ENCODE data around the gene MYO1D. TPM values are rescaled to one million over a fixed set of nuclear protein-coding genes. Genes with fewer than 3 reads are reported as not detected.
A peak's percentile ranks its signal among the peaks of the same experiment; 100 is the strongest.

MYO1D gene
- total RNA-seq, 4 donors from 2014 or later: 36.9 to 49.2 (median 39.5) TPM

GRCh38 chr17:32461853-32462617 is 414.9 kb downstream of the MYO1D start:
- DNase-seq (ENCODE audit: low spot score): no peak
- no peak for TF ChIP-seq CTCF (IDR thresholded peaks at IDR 0.05)
- ATAC-seq (ENCODE audit: low FRiP score): peak; percentile 51

- no peak for TF ChIP-seq CTCF (IDR thresholded peaks at IDR 0.05)
- no peak for ATAC-seq (ENCODE audit: low FRiP score)
Observed at GRCh38 chr17:32461498-32461852, 415.4 kb downstream of the MYO1D start.

GRCh38 chr17:32460054-32460453 is 416.9 kb downstream of the MYO1D start:
- DNase-seq (ENCODE audit: low spot score) (no peak), ATAC-seq (ENCODE audit: low FRiP score) (no peak)
- TF ChIP-seq CTCF (IDR thresholded peaks at IDR 0.05): no peak

More at GRCh38 chr17:32461498-32461852, 415.4 kb downstream of the MYO1D start:
- no peak for DNase-seq (ENCODE audit: low spot score)

GRCh38 chr17:32458371-32458770 is 418.6 kb downstream of the MYO1D start:
- ATAC-seq (ENCODE audit: low FRiP score): no peak
- no peak for TF ChIP-seq CTCF (IDR thresholded peaks at IDR 0.05)
- no peak for DNase-seq (ENCODE audit: low spot score)

GRCh38 chr17:32453370-32453769 is 423.6 kb downstream of the MYO1D start:
- no peak for ATAC-seq (ENCODE audit: low FRiP score)
- no peak for DNase-seq (ENCODE audit: low spot score)
- TF ChIP-seq CTCF (IDR thresholded peaks at IDR 0.05): no peak

- no peak for ATAC-seq (ENCODE audit: low FRiP score)
Observed at GRCh38 chr17:32452281-32452680, 424.6 kb downstream of the MYO1D start.

More at GRCh38 chr17:32452281-32452680, 424.6 kb downstream of the MYO1D start:
- DNase-seq (ENCODE audit: low spot score): no peak
- TF ChIP-seq CTCF (IDR thresholded peaks at IDR 0.05): no peak

Measured in omental fat pad (tissue), 4 donors.